ENCODE results near the gene FREM2. TPM values are rescaled to one million over a fixed set of nuclear protein-coding genes. Genes with fewer than 3 reads are reported as not detected.

Gene FREM2
- total and polyA plus RNA-seq, 9 of the 15 experiments (the other 6 are each of a cell fraction or from before 2014, with no cell fraction given): under 0.01 to 0.02 TPM; not detected in 7

DNA sequence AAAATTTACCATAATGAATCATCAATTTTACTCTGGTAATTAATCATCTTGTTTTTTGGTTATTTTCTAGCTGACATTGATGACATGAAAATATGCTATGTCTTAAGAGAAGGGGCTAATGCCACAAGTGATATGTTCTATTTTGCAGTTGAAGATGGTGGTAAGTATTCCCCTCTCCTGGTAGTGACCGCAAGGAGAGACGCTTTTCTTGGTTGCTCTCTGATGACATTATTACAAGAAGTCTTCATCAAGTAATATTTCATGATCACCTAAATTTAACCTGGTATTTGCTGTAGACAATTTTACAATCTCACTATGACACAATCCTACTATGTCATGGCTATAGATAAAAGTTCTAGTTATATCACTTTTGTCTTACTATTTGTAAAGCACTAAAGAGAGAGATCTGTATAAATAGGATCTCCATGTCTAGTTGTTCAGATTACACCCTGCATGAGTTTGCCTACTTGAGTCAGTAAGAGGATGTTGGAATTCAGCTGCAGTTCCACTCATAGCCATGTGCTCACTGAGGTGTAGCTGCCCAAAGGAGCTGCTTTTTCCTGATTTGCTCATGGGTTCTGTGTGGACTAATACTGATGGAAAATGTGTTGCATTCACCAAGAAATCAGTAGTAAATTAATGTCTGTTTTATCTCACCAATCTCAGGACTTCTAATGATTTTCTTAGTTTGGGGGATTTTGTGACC is 10.9 kb downstream of the FREM2 start:
- no peak overlapping the region for H3K27ac ChIP-seq (ENCODE audit: extremely low read depth, low read depth, low read length)
- no peak overlapping the region for H3K9ac ChIP-seq (ENCODE audit: insufficient read depth in 1 of 2, low read depth in 2 of 2, low read length in 2 of 2)
- no peak overlapping the region for H2AFZ ChIP-seq (ENCODE audit: low read depth, low read length)
- DNase-seq (ENCODE audit: extremely low read depth in 1 of 4, low spot score in 3 of 4): no peak
- 0% methylated on average over 2 of the region's 2 CpGs for WGBS (ENCODE audit: insufficient coverage, low coverage, missing lambda C conversion rate)
- H3K4me3 ChIP-seq: no peak overlapping the region
- H3K9me1 ChIP-seq (ENCODE audit: control insufficient read depth, insufficient read depth, low read length): no peaks in the 10 kb centered on the region
- CTCF ChIA-PET (ENCODE audit: low intra/inter-chr PET ratio): no interaction called here
- H3K4me2 ChIP-seq (ENCODE audit: insufficient read depth, low read length): no peak overlapping the region
- no peaks in the 10 kb centered on the region for H3K27me3 ChIP-seq (ENCODE audit: control insufficient read depth in 2 of 2, insufficient read depth in 2 of 2, low read length in 2 of 2)
- FAIRE-seq: no peak
- intact Hi-C loops (cut with micrococcal nuclease): no loop called here
- H4K20me1 ChIP-seq (replicated peaks; ENCODE audit: control insufficient read depth, insufficient read depth, low read length): no peaks in the 10 kb centered on the region
- POLR2A ChIA-PET: no interaction called here
- H3K9me3 ChIP-seq (replicated peaks; ENCODE audit: control insufficient read depth, insufficient read depth, low read depth, low read length): no peaks in the 10 kb centered on the region
- in situ Hi-C loops (cut with MboI): no loop called here
- BruUV-seq (replicated peaks): no TSS peak
- no peaks in the 10 kb centered on the region for H3K79me2 ChIP-seq (ENCODE audit: control insufficient read depth, insufficient read depth, low read length)
- ATAC-seq: no peak
- no peaks in the 10 kb centered on the region for H3K36me3 ChIP-seq (ENCODE audit: control insufficient read depth, insufficient read depth, low read length)
- H3K4me1 ChIP-seq (replicated peaks in 1 of 2; ENCODE audit: control insufficient read depth in 2 of 2, insufficient read depth in 2 of 2, low read length in 2 of 2): no peaks in the 10 kb centered on the region
- TF ChIP-seq PHB (CRISPR knock-in tag; IDR thresholded peaks at IDR 0.05) (no peak), ZBTB7A (IDR thresholded peaks at IDR 0.05; ENCODE audit: borderline replicate concordance, control insufficient read depth, low read depth, low read length) (no peak), RAD21 (CRISPR knock-in tag; conservative IDR thresholded peaks at IDR 0.05 in 1 of 2, IDR thresholded peaks at IDR 0.05 in 1 of 2) (no peak), ZNF395 (CRISPR knock-in tag; IDR thresholded peaks at IDR 0.05) (no peak), FOSL1 (tag; conservative IDR thresholded peaks at IDR 0.05) (no peak), TCFL5 (CRISPR knock-in tag; conservative IDR thresholded peaks at IDR 0.05) (no peak), PYGO2 (tag; IDR thresholded peaks at IDR 0.05) (no peak), YY1 (IDR thresholded peaks at IDR 0.05; ENCODE audit: borderline replicate concordance in 1 of 3, control insufficient read depth in 1 of 3, extremely low read depth in 1 of 3, insufficient read depth in 3 of 3, insufficient read length in 1 of 3, insufficient replicate concordance in 2 of 3, low read depth in 1 of 3, low read length in 2 of 3) (no peak), IRF9 (tag; IDR thresholded peaks at IDR 0.05) (no peak), BCLAF1 (IDR thresholded peaks at IDR 0.05; ENCODE audit: borderline replicate concordance in 1 of 2, control insufficient read depth in 1 of 2, low read depth in 2 of 2, low read length in 1 of 2) (no peak), ZNF551 (CRISPR knock-in tag; IDR thresholded peaks at IDR 0.05) (no peak)
